Measurements from ENCODE around the gene CLTA.
A peak's percentile ranks its signal among the peaks of the same experiment; 100 is the strongest.
"Not testable (repeated sequence)": the region's sequence is repeated elsewhere in the genome, so short reads cannot be mapped to it uniquely, and the experiment has no call there.

CLTA gene

GRCh38 chr9:36189976-36190375 lies 745 bp upstream of the CLTA start:
- DNase-seq (ENCODE audit: low spot score), result no peak

GRCh38 chr9:36191290-36191645 lies 547 bp downstream of the CLTA start:
- no peak for DNase-seq (ENCODE audit: low spot score)

GRCh38 chr9:36191686-36192085 lies 965 bp downstream of the CLTA start:
- DNase-seq (ENCODE audit: low spot score), result no peak

- DNase-seq (ENCODE audit: low spot score), result no peak
Measured at GRCh38 chr9:36192196-36192595, 1.5 kb downstream of the CLTA start.

GRCh38 chr9:36193023-36193422 lies 2.3 kb downstream of the CLTA start:
- DNase-seq (ENCODE audit: low spot score), result no peak

- DNase-seq (ENCODE audit: low spot score), result no peak
Measured at GRCh38 chr9:36194326-36195000, 3.7 kb downstream of the CLTA start.

GRCh38 chr9:36204906-36205547 lies 14.3 kb downstream of the CLTA start:
- DNase-seq (ENCODE audit: low spot score), result no peak

GRCh38 chr9:36207016-36207415 lies 16.3 kb downstream of the CLTA start:
- DNase-seq (ENCODE audit: low spot score), result peak; percentile 88

GRCh38 chr9:36207546-36208012 lies 16.9 kb downstream of the CLTA start:
- DNase-seq (ENCODE audit: low spot score), result no peak

- no peak for DNase-seq (ENCODE audit: low spot score)
Measured at GRCh38 chr9:36208521-36209253, 18.0 kb downstream of the CLTA start.

GRCh38 chr9:36210722-36211121 lies 20.0 kb downstream of the CLTA start:
- DNase-seq (ENCODE audit: low spot score), result no peak

- DNase-seq (ENCODE audit: low spot score), result no peak
Measured at GRCh38 chr9:36211510-36211909, 20.8 kb downstream of the CLTA start.

- no peak for DNase-seq (ENCODE audit: low spot score)
Measured at GRCh38 chr9:36213387-36213786, 22.7 kb downstream of the CLTA start.

- no peak for DNase-seq (ENCODE audit: low spot score)
Measured at GRCh38 chr9:36213989-36214388, 23.3 kb downstream of the CLTA start.

GRCh38 chr9:36214571-36214970 lies 23.9 kb downstream of the CLTA start:
- no peak for DNase-seq (ENCODE audit: low spot score)

- no peak for DNase-seq (ENCODE audit: low spot score)
Measured at GRCh38 chr9:36217256-36217968, 26.7 kb downstream of the CLTA start.

- DNase-seq (ENCODE audit: low spot score), result no peak
Measured at GRCh38 chr9:36218011-36218410, 27.3 kb downstream of the CLTA start.

GRCh38 chr9:36218411-36218901 lies 27.7 kb downstream of the CLTA start:
- no peak for DNase-seq (ENCODE audit: low spot score)

- DNase-seq (ENCODE audit: low spot score), result no peak
Measured at GRCh38 chr9:36221667-36222066, 30.9 kb downstream of the CLTA start.

- DNase-seq (ENCODE audit: low spot score), result no peak
Measured at GRCh38 chr9:36222449-36222848, 31.7 kb downstream of the CLTA start.

GRCh38 chr9:36237230-36237629 lies 46.5 kb downstream of the CLTA start:
- DNase-seq (ENCODE audit: low spot score), result no peak

GRCh38 chr9:36239205-36239604 lies 48.5 kb downstream of the CLTA start:
- not testable (repeated sequence) for DNase-seq (ENCODE audit: low spot score)
